Measurements from ENCODE around the gene FETUB. TPM values are rescaled to one million over a fixed set of nuclear protein-coding genes. Genes with fewer than 3 reads are reported as not detected.

The FETUB gene
- total RNA-seq, 1 experiment from 2014 or later, result not detected

GRCh38 chr3:186678604-186679003 is 38.4 kb downstream of the FETUB start:
- CTCF ChIA-PET, result no interaction called here
- H3K27me3 ChIP-seq (ENCODE audit: insufficient read depth, low read length), result peaks cover 15% of the 10 kb centered on the region; the same call in 1 of the 2 replicates
- DNase-seq (ENCODE audit: low read depth, low spot score), result no peak
- no peak overlapping the region for H3K9ac ChIP-seq (ENCODE audit: low read length)
- no peaks in the 10 kb centered on the region for H3K4me1 ChIP-seq (ENCODE audit: control insufficient read depth in 1 of 2, insufficient read depth in 2 of 2, low read length in 2 of 2)
- no peak for TF ChIP-seq ZNF274 (IDR thresholded peaks at IDR 0.05; ENCODE audit: low read depth, low read length)
- no peak for TF ChIP-seq CTCF (IDR thresholded peaks at IDR 0.05 in 2 of 3, conservative IDR thresholded peaks at IDR 0.05 in 1 of 3; ENCODE audit: borderline replicate concordance in 1 of 3, insufficient read depth in 1 of 3, low read depth in 2 of 3, low read length in 2 of 3)
- TF ChIP-seq, protein P1, sequence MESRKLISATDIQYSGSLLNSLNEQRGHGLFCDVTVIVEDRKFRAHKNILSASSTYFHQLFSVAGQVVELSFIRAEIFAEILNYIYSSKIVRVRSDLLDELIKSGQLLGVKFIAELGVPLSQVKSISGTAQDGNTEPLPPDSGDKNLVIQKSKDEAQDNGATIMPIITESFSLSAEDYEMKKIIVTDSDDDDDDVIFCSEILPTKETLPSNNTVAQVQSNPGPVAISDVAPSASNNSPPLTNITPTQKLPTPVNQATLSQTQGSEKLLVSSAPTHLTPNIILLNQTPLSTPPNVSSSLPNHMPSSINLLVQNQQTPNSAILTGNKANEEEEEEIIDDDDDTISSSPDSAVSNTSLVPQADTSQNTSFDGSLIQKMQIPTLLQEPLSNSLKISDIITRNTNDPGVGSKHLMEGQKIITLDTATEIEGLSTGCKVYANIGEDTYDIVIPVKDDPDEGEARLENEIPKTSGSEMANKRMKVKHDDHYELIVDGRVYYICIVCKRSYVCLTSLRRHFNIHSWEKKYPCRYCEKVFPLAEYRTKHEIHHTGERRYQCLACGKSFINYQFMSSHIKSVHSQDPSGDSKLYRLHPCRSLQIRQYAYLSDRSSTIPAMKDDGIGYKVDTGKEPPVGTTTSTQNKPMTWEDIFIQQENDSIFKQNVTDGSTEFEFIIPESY (IDR thresholded peaks at IDR 0.05; ENCODE audit: extremely low read depth, insufficient replicate concordance, low read length), result no peak
- TF ChIP-seq SP1 (IDR thresholded peaks at IDR 0.05; ENCODE audit: low read depth), result no peak
- TF ChIP-seq EGR1 (IDR thresholded peaks at IDR 0.05; ENCODE audit: low read depth), result no peak
- no peak for TF ChIP-seq POLR2AphosphoS5 (IDR thresholded peaks at IDR 0.05; ENCODE audit: low read depth, low read length)
- TF ChIP-seq, protein P2, sequence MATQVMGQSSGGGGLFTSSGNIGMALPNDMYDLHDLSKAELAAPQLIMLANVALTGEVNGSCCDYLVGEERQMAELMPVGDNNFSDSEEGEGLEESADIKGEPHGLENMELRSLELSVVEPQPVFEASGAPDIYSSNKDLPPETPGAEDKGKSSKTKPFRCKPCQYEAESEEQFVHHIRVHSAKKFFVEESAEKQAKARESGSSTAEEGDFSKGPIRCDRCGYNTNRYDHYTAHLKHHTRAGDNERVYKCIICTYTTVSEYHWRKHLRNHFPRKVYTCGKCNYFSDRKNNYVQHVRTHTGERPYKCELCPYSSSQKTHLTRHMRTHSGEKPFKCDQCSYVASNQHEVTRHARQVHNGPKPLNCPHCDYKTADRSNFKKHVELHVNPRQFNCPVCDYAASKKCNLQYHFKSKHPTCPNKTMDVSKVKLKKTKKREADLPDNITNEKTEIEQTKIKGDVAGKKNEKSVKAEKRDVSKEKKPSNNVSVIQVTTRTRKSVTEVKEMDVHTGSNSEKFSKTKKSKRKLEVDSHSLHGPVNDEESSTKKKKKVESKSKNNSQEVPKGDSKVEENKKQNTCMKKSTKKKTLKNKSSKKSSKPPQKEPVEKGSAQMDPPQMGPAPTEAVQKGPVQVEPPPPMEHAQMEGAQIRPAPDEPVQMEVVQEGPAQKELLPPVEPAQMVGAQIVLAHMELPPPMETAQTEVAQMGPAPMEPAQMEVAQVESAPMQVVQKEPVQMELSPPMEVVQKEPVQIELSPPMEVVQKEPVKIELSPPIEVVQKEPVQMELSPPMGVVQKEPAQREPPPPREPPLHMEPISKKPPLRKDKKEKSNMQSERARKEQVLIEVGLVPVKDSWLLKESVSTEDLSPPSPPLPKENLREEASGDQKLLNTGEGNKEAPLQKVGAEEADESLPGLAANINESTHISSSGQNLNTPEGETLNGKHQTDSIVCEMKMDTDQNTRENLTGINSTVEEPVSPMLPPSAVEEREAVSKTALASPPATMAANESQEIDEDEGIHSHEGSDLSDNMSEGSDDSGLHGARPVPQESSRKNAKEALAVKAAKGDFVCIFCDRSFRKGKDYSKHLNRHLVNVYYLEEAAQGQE (IDR thresholded peaks at IDR 0.05; ENCODE audit: low read depth), result no peak
- TF ChIP-seq TCF7L2 (IDR thresholded peaks at IDR 0.05; ENCODE audit: borderline replicate concordance, extremely low read depth, insufficient read depth, insufficient read length), result no peak
- no peak for TF ChIP-seq SRF (IDR thresholded peaks at IDR 0.05; ENCODE audit: low read depth)
- TF ChIP-seq YY1 (IDR thresholded peaks at IDR 0.05; ENCODE audit: extremely low read depth, insufficient replicate concordance, low read depth, low read length), result no peak
- TF ChIP-seq, protein P3, sequence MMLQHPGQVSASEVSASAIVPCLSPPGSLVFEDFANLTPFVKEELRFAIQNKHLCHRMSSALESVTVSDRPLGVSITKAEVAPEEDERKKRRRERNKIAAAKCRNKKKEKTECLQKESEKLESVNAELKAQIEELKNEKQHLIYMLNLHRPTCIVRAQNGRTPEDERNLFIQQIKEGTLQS (IDR thresholded peaks at IDR 0.05), result no peak
- TF ChIP-seq FOSL1 (IDR thresholded peaks at IDR 0.05; ENCODE audit: low read depth), result no peak
- TF ChIP-seq CEBPB (IDR thresholded peaks at IDR 0.05; ENCODE audit: low read depth), result no peak
- no peak for TF ChIP-seq ZFX (IDR thresholded peaks at IDR 0.05)
- TF ChIP-seq MAX (IDR thresholded peaks at IDR 0.05), result no peak
- TF ChIP-seq POLR2A (IDR thresholded peaks at IDR 0.05; ENCODE audit: borderline replicate concordance, extremely low read depth, insufficient read depth, insufficient read length), result no peak
- no peak overlapping the region for H3K4me2 ChIP-seq (ENCODE audit: low read length)
- H3K9me3 ChIP-seq (ENCODE audit: control insufficient read depth in 1 of 2, insufficient read depth in 1 of 2, low read depth in 1 of 2, low read length in 2 of 2), result no peaks in the 10 kb centered on the region
- no peak for ATAC-seq
- H4K20me1 ChIP-seq (ENCODE audit: insufficient read depth), result no peaks in the 10 kb centered on the region
- H3K36me3 ChIP-seq (ENCODE audit: control insufficient read depth in 1 of 2, insufficient read depth in 2 of 2, low read length in 2 of 2), result no peaks in the 10 kb centered on the region
- no peak overlapping the region for H3K27ac ChIP-seq (ENCODE audit: low read depth, low read length)
- no peak overlapping the region for H3K4me3 ChIP-seq (replicated peaks in 1 of 2; ENCODE audit: low read depth in 1 of 2, low read length in 2 of 2)
- no peak overlapping the region for H2AFZ ChIP-seq (ENCODE audit: low read depth, low read length, poor library complexity, severe bottlenecking)
- H3K79me2 ChIP-seq (ENCODE audit: insufficient read depth, low read length), result no peaks in the 10 kb centered on the region
- BruUV-seq (replicated peaks), result no TSS peak
- RAD21 ChIA-PET (ENCODE audit: low non-redundant PET in 1 of 2, low total read pairs in 2 of 2, uncharacterized antibody in 2 of 2, unreplicated experiment in 2 of 2), result no interaction called here
- POLR2A ChIA-PET, result no interaction called here
- no peaks in the 10 kb centered on the region for H3K9me2 ChIP-seq (ENCODE audit: insufficient read depth)
- intact Hi-C loops (cut with micrococcal nuclease), result no loop called here

Measured in HCT116 (cell line).